Sigmoid colon (tissue), 7 donors: ENCODE data around the gene PTPRT. TPM values are rescaled to one million over a fixed set of nuclear protein-coding genes. Genes with fewer than 3 reads are reported as not detected.

Experiments
- DNase-seq: peaks from one replicate; pipeline ENCODE4 v3.0.0-alpha.2; 2019
- H3K27ac ChIP-seq, 4 donors: fragments of 200-600 bp; sonication (generic); one replicate each; pipeline ENCODE4 v1.5.1; 2016 to 2019; ENCODE audit warnings: mild to moderate bottlenecking in 1 of 4
- H3K27me3 ChIP-seq, 3 donors: fragments of 200-600 bp; sonication (generic); one replicate each; pipeline ENCODE4 v1.5.1; 2019; ENCODE audit warnings: mild to moderate bottlenecking in 1 of 3
- H3K36me3 ChIP-seq, 4 donors: fragments of 200-600 bp; sonication (generic); one replicate each; pipeline ENCODE4 v1.5.1; 2016 to 2019
- H3K4me1 ChIP-seq, 4 donors: fragments of 200-600 bp; sonication (generic); one replicate each; pipeline ENCODE4 v1.5.1; 2017 to 2019
- H3K4me3 ChIP-seq, 4 donors: fragments of 200-600 bp; sonication (generic); one replicate each; pipeline ENCODE4 v1.5.1; 2017 to 2019; ENCODE audit warnings: mild to moderate bottlenecking in 2 of 4, moderate library complexity in 1 of 4
- H3K9me3 ChIP-seq, 4 donors: fragments of 200-600 bp in 3 of 4; sonication (generic) in 3 of 4; one replicate each; pipeline versions ENCODE4 v1.5.1 to v1.6.1; 2013 to 2019
- EP300 ChIP-seq, 4 donors: sonication (generic); formaldehyde crosslinking; IDR thresholded peaks; one replicate each; pipeline ENCODE4 v1.6.1; 2017; ENCODE audit warnings: antibody characterized with exemption in 4 of 4
- POLR2A ChIP-seq, 2 donors: fragments of 450-650 bp; IDR thresholded peaks; one replicate each; pipeline ENCODE4 v1.6.1; 2016; ENCODE audit warnings: antibody characterized with exemption in 2 of 2, mild to moderate bottlenecking in 2 of 2, moderate library complexity in 2 of 2
- POLR2AphosphoS5 ChIP-seq, 4 donors: sonication (generic); formaldehyde crosslinking; IDR thresholded peaks; one replicate each; pipeline ENCODE4 v1.6.1; 2017; ENCODE audit warnings: antibody characterized with exemption in 4 of 4
- WGBS, 2 donors: extraction: QIAGEN DNeasy Blood & Tissue Kit; methylation state at CpG; one replicate each; pipeline ENCODE4 v1.1.7; 2013; 5-methylcytosine and 5-hydroxymethylcytosine counted together
- intact Hi-C: fragments of 100-400 bp; cut with DNase I; formaldehyde crosslinking; loops from one replicate; pipeline ENCODE4 v1.15.1; 2023
- polyA plus RNA-seq, 3 donors: library from polyadenylated mRNA; stranded (reverse); fragments of 200-250 nt; gene quantifications; one replicate each; pipeline ENCODE4 v1.2.3, GENCODE V29; 2013
- total RNA-seq, 4 donors: library from RNA; depleted of rRNA; stranded (reverse); fragments of >200 nt; gene quantifications; one replicate each; pipeline ENCODE4 v1.1.0, GENCODE V29; 2016
- TF ChIP-seq, protein P1 (sequence below), 4 experiments: fragments of 450-650 bp in 3 of 4; fragments of 200-600 bp in 1 of 4; IDR thresholded peaks; one replicate each; pipeline ENCODE4 v1.5.1; 2016 to 2019; ENCODE audit warnings: antibody characterized with exemption in 4 of 4, mild to moderate bottlenecking in 3 of 4, moderate library complexity in 2 of 4
- donor health status: healthy with polysubstance abuse.
- donor health status: Bipolar disorder and iron deficiency.
- donor health status: healthy.

The PTPRT gene
- total and polyA plus RNA-seq, 7 donors = under 0.01 to 0.41 (median 0.12) TPM; not detected in 3

DNA sequence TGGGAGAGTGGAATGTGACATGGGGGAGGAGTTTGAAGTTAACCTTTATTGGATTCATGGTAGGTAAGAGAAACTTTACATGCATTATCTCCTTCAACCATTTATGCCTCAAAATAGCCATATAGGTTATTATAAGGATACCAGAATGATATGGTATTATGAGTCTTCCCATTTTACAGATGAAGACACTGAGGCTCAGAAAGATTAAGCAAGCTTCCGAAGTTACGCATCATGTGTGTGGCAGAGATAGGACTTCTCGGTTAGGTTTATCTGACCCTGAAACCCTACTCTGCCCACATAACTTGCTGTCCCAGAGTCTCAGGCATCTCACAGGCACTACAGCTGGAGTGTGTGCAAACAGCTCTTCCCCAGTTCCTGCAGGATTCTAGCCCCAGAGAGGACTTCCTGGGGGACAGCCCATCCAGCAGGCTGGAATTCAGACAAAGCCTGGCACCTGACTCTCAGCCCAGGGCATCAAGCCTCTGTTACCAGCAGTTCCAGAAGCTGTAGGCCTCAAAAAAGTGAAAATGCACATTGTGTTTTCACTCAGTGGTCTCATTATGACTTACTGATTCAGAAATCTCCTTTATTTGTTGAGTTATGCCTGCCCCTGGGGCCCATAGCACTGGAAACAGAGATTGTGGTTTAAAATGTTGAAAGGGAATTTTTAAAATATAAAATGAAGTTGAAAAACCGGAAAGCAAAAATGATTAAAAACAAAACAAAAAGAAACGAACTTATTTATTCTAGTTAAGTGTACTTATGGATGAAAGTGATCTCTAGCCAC is 1058.7 kb downstream of the PTPRT start:
- intact Hi-C loops = no loop called here
- TF ChIP-seq EP300 (IDR thresholded peaks at IDR 0.05) (no peak), POLR2AphosphoS5 (IDR thresholded peaks at IDR 0.05) (no peak), POLR2A (IDR thresholded peaks at IDR 0.05) (no peak)
- TF ChIP-seq, protein P1, sequence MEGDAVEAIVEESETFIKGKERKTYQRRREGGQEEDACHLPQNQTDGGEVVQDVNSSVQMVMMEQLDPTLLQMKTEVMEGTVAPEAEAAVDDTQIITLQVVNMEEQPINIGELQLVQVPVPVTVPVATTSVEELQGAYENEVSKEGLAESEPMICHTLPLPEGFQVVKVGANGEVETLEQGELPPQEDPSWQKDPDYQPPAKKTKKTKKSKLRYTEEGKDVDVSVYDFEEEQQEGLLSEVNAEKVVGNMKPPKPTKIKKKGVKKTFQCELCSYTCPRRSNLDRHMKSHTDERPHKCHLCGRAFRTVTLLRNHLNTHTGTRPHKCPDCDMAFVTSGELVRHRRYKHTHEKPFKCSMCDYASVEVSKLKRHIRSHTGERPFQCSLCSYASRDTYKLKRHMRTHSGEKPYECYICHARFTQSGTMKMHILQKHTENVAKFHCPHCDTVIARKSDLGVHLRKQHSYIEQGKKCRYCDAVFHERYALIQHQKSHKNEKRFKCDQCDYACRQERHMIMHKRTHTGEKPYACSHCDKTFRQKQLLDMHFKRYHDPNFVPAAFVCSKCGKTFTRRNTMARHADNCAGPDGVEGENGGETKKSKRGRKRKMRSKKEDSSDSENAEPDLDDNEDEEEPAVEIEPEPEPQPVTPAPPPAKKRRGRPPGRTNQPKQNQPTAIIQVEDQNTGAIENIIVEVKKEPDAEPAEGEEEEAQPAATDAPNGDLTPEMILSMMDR (IDR thresholded peaks at IDR 0.05) = no peak

DNA sequence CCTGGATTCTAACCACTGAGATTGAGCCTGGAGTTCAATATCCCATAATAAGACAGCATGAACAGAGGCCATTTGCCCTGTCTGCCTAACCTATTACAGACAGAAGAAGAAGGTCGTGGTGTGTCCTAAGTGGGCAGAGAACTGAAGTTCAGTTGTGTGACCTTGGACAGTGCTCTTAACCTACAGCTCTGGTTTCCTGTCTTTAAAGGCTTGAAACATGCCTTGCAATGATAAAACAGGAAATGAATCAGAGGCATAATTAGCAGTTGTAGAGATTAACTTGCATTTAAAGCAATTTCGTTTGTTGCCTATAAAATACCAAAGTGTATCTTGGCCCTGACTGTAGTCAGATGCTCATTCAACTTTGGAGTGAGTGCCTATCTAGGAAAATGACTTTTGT is 1064.3 kb downstream of the PTPRT start:
- Histone ChIP-seq H3K36me3 (no peaks in the 10 kb centered on the region), H3K27ac (no peak overlapping the region), H3K9me3 (no peaks in the 10 kb centered on the region), H3K27me3 (no peaks in the 10 kb centered on the region), H3K4me1 (no peaks in the 10 kb centered on the region), H3K4me3 (no peak overlapping the region)
- intact Hi-C loops = no loop called here
- WGBS, 2 donors = 6 to 38% methylated on average over 2 of the region's 2 CpGs
- TF ChIP-seq EP300 (IDR thresholded peaks at IDR 0.05) (no peak), POLR2A (IDR thresholded peaks at IDR 0.05) (no peak), POLR2AphosphoS5 (IDR thresholded peaks at IDR 0.05) (no peak)
- TF ChIP-seq, protein P1 (IDR thresholded peaks at IDR 0.05) = no peak
- no peak for DNase-seq

More for the DNA sequence above, 1058.7 kb downstream of the PTPRT start:
- Histone ChIP-seq H3K27ac (no peak overlapping the region), H3K4me1 (no peaks in the 10 kb centered on the region), H3K36me3 (no peaks in the 10 kb centered on the region), H3K9me3 (no peaks in the 10 kb centered on the region), H3K4me3 (no peak overlapping the region), H3K27me3 (no peaks in the 10 kb centered on the region)
- no peak for DNase-seq
- 75 to 84% methylated on average over 5 of the region's 5 CpGs for WGBS, 2 donors

DNA sequence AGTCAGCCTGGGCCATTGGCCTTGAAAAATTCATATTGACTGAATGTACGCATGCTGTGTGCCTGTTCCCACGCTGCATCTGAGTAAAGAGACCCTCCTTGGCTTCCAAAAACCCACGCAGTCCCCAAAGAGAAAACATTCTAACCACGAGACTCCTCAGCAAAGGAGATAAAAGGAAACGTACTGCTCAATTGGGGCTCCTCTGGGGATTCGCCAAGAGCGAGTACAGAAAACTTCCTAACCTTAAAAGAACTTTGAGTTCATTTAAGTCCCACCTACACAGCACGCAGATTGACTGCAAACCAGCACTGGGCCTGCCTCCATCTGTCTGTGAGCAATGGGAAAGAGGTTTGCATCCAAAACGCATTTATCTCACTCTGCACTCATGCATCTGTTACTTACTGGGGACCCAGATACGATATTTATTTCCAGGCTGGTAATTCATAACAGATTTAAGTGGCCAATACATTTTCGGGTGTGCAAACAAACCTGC is 1065.7 kb downstream of the PTPRT start:
- no peaks in the 10 kb centered on the region for H3K36me3 ChIP-seq
- TF ChIP-seq POLR2AphosphoS5 (IDR thresholded peaks at IDR 0.05) = no peak
- TF ChIP-seq, protein P1 (IDR thresholded peaks at IDR 0.05) = no peak
- no peak for TF ChIP-seq EP300 (IDR thresholded peaks at IDR 0.05)
- no peak for TF ChIP-seq POLR2A (IDR thresholded peaks at IDR 0.05)
- intact Hi-C loops = no loop called here
- no peaks in the 10 kb centered on the region for H3K27me3 ChIP-seq
- H3K9me3 ChIP-seq = no peaks in the 10 kb centered on the region
- H3K27ac ChIP-seq = no peak overlapping the region
- 69 to 74% methylated on average over 11 of the region's 11 CpGs for WGBS, 2 donors
- no peaks in the 10 kb centered on the region for H3K4me1 ChIP-seq
- H3K4me3 ChIP-seq = no peak overlapping the region
- no peak for DNase-seq

DNA sequence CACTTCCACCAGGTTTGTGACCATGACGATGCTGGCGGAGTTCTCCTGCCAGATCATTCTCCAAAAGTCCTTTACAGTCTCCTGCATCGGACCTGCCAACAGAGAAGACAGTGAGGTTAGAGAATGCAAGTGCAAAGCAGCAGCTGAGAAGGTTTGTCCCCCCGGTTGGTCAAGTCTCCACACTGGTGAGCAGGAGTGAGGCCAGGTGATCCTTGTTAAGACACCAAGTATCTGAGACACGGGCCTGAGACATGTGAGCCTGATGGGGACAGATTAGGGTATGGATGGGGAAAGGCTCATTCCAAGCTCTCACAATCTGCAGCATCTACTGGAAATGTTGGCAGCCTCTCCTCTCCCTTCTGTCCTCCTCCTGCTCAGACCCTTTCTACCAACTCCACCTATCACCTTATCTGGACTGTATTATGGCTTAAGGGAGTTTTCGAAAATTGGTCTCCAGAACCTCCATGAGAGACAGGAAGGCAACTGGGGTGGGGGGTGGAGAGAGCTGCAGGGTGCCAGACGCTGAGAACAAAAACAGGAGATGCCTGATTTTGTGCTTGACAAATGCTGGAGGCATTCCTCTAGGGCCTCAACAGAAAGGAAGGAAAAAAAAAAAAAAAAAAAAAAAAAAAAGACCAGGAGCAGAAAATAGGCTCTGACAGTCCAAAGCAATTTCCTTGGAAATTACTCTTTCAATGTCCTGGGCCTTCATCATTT is 1071.1 kb downstream of the PTPRT start:
- WGBS, 2 donors = 66 to 69% methylated on average over 7 of the region's 7 CpGs
- no peaks in the 10 kb centered on the region for H3K27me3 ChIP-seq
- H3K36me3 ChIP-seq = no peaks in the 10 kb centered on the region
- no peak overlapping the region for H3K27ac ChIP-seq
- no peaks in the 10 kb centered on the region for H3K9me3 ChIP-seq
- DNase-seq = no peak
- H3K4me3 ChIP-seq = no peak overlapping the region
- TF ChIP-seq POLR2A (IDR thresholded peaks at IDR 0.05) (no peak), POLR2AphosphoS5 (IDR thresholded peaks at IDR 0.05) (no peak), EP300 (IDR thresholded peaks at IDR 0.05) (no peak)
- H3K4me1 ChIP-seq = no peaks in the 10 kb centered on the region
- intact Hi-C loops = no loop called here

DNA sequence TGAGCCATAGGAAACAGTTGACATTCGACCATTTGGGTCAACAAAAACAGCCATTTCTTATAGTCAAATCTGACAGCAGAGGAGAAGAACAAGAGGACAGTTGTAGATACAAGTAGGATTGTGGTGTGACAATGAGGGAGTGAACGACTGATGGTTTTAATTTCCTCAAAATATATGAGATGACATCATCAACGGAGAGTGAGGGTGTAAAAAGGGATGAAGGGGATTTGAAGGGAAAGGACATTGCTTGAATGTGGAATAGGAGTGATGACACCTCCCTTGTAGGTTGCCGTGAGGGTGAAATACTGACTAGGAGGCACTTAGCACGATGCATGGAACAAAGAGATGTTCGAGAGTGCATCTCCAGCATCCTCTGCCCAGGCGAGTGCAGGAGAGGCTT is 1071.7 kb downstream of the PTPRT start:
- H3K4me1 ChIP-seq = no peaks in the 10 kb centered on the region
- no peak overlapping the region for H3K27ac ChIP-seq
- intact Hi-C loops = no loop called here
- TF ChIP-seq POLR2AphosphoS5 (IDR thresholded peaks at IDR 0.05) (no peak), POLR2A (IDR thresholded peaks at IDR 0.05) (no peak)
- TF ChIP-seq, protein P1 (IDR thresholded peaks at IDR 0.05) = no peak
- no peaks in the 10 kb centered on the region for H3K36me3 ChIP-seq
- WGBS, 2 donors = 69 to 78% methylated on average over 7 of the region's 7 CpGs
- no peak overlapping the region for H3K4me3 ChIP-seq
- no peak for DNase-seq
- H3K9me3 ChIP-seq = no peaks in the 10 kb centered on the region
- H3K27me3 ChIP-seq = no peaks in the 10 kb centered on the region
